Measurements from ENCODE around the gene ATP2B2.

The ATP2B2 gene

DNA sequence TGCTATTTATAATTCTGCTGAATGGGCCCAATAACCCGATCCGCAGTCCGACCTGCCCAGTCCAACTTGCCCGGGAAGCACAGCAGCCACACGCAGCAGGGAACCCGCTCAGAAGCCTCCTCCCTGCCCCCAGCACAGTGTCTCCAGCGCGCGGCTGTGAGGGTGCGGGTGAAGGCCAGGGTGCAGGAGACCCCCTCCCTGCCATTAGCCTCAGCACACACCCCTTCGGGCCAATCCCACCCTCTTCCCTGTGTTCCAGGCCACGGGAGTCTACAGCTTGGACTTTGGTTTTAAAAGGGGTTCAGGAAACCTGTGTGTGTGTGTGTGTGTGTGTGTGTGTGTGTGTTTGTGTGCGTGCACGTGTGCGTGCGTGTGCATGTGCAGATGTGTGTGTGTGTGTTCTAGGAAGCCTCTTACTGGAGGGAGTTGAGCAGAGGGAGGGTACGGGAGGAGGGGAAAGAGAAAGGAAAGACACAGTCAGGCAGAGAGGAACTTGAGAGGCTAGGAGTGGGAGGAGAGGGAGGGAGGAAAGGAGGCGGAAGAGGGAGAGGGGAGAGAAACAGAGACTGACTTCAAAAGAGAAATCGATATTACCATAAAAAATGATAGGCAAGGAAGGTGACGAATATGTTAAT, 34.2 kb downstream of the ATP2B2 start:
- in situ Hi-C loops (cut with MboI; ENCODE audit: low sequenced_read_pairs) = no loop called here

DNA sequence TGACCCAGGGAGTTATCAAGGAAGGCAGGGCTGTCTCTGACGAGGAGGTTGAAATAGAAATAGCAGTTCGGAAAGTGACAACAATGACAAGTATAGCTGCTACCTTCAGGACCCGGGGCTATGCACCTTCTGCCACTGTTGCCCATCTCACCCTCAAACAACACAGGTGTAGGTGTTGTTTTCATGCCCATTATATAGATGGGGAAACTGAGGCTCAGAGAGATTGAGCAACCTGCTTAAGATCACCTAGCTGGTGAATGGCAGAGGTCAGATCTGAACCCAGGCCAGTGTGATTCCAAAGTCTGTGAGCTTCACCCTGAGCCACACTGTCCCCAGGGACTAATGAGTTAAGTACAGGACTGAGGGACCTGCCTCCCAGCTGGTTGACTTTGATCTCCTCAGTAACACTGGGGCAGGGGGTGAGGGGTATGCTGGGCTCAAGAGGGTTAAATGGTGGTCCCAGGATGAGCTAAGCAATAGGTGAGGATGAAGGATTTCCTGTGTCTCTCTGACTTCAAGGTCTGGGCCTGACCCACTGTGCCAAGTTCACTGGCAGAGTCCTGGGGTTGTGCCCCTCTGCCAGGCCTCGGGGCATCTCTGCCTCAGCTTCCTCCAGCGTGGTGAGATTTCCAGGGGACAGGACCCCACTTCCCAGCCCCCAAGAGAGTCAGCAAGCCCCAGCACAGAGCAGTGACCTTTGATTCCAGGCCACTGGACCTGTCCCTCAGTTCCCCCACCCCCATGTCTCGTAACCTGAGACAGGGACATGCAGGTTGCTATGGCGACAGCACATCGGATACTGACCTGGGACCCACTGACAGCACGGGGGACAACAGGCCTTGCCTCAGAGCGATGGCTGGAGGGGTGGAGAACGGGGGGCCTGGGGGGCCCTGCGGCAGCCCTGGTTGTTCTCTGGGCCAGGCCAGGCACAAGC, 35.0 kb downstream of the ATP2B2 start:
- in situ Hi-C loops (cut with MboI; ENCODE audit: low sequenced_read_pairs) = no loop called here

DNA sequence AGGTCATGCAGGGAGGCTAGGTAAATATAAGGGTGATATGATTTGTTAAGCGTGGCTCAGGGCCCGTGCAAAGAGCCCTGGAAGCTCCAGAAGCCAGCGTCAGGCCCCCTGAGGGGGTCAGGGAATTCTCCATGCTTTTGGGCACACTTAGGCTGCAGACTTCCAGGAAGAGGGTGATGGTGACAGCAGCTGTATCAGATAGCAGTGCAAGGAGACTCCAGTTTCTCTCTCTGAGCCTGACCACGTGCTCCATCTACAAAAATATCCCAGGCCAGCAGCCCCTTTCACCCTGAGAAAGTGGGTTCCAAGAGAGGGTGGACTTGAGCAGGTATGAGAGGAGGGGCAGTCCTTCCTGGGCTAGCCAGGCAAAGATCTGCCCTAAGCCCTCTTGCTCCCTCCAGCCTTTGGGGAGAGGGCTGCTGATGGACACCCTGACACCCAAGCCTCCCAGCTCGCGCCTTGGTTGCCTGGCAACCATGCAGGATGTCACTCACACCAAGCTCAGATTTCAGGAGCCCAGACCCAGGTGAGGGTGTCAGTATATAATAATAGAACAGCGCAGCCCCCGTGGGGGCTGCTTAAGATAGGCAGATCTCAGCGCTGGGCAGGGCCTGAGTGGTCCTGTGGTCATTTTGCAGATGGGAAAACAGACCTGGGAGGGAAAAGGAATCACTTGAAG, 35.8 kb downstream of the ATP2B2 start:
- in situ Hi-C loops (cut with MboI; ENCODE audit: low sequenced_read_pairs) = no loop called here

DNA sequence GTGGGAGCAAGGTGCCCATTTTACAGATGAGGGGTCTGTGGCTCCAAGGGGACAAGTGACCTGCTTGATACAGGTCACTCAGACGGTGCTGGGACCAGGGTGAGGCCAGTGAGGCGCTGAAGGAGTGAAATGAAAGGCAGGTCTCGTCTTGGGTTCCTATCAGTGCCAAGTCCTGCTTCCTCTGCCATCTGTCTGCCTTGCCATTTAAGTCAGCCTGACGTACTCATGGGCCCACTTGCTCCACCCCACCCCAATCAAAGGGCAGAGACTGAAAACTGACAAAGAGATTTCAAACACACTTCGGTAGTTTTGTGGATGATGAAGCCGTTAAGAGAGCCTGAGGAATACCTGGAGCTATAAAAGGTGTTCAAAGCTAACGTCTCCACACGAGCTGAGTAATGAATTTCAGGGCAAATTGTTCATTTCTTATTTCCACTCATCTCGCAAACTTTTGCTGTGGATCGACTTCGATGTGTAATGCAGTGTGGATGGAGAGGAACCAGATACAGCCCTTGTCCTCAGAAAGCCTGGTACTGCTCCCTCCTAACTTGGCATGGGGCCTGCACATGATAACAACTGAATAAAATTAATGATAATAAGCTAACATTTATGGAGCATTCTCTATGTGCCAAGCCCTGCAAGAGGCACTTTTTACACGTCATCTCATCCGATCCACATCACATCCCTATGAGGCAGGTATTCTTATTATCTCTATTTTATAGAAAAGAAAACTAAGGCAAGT, 36.6 kb downstream of the ATP2B2 start:
- in situ Hi-C loops (cut with MboI; ENCODE audit: low sequenced_read_pairs) = no loop called here

DNA sequence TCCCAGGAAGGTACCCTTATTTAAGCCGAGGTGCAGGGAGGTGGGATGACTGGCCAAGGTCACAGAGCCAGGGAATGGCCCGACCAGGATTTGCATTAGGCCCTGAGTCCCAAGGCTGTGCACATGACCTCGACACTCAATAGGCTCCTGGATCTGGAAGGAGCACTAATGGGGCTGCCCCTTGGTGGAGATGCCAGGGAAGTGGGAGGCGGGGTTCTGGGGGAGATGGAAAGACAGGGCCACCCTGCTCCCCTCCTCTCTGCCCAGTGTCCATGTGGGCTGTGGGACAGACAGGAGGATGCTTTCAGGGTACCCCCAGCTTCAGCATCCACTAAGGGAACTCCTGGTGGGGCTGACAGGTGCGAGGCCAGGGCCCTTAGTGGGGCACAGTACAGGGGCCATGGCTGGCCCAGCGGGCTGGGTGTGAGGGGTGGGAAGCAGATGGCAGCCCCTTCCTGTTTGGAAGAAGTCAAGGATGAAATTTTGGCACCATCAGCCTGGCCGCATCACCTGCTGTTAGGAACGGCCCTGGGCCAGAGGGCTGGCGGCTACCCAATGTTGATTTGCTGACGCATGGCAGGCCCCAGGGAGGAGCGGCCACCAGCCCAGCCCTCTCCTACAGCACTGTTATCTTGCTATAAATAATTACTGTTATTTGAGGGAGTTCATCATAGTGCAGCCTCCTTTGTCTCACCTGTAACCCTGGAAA, 37.3 kb downstream of the ATP2B2 start:
- in situ Hi-C loops (cut with MboI; ENCODE audit: low sequenced_read_pairs) = no loop called here

DNA sequence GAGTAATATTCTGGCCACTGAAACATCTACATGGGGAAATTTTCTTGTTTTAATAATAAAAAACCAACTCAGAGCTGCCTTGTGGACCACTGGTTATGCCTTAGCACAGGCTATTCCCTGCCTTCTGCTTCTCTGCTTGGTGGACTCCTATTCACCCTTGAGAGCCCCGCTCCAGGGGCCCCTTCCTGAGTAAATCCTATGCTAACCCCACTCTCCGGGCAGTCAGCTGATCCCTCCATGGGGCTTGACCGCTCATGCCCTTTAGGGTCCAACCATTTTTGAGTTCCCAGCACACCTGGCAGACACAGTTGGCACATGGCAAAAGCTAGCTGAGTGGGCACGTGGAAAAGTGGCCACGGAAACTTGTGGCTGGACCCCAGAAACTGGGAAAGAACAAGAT, 38.2 kb downstream of the ATP2B2 start:
- in situ Hi-C loops (cut with MboI; ENCODE audit: low sequenced_read_pairs) = no loop called here

DNA sequence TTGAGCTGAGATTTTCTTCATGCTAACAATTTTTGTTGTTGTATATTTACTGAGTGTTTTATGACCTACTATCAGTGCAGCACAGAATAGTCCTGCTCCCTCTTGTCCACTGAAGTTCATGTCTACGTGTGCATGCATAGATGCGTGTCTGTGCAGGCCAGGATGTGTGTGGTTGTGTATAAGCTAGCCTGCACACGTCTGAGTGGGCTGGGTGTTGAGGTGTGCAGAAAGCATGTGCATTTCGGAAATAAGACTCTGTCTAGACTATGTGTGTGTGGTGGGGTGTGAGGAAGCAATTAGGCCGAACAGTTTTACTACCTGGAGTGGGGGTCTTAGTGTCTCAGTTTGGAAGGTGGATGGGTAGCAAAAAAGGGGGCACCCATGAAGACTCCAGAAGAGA, 39.2 kb downstream of the ATP2B2 start:
- in situ Hi-C loops (cut with MboI; ENCODE audit: low sequenced_read_pairs) = no loop called here

DNA sequence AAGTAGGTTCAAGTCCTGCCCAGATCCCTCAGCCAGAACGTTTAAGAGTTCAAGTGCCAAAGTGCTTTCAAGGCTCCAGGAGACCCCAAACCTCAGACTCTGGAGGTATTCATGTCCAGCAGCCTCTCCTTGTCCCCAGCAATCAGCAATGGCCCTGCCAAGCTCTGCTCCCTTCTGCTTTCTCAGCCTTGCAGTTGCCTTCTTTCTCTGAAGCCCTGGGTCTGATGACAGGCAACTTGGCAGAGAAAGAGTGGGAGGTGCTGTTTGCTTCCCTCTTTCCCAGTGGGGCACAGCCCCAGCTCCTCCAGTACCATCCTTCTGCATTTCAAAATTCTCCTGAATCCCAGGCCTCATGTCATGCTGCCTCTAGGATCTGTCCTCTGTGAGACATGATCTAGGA, 40.2 kb downstream of the ATP2B2 start:
- in situ Hi-C loops (cut with MboI; ENCODE audit: low sequenced_read_pairs) = no loop called here

DNA sequence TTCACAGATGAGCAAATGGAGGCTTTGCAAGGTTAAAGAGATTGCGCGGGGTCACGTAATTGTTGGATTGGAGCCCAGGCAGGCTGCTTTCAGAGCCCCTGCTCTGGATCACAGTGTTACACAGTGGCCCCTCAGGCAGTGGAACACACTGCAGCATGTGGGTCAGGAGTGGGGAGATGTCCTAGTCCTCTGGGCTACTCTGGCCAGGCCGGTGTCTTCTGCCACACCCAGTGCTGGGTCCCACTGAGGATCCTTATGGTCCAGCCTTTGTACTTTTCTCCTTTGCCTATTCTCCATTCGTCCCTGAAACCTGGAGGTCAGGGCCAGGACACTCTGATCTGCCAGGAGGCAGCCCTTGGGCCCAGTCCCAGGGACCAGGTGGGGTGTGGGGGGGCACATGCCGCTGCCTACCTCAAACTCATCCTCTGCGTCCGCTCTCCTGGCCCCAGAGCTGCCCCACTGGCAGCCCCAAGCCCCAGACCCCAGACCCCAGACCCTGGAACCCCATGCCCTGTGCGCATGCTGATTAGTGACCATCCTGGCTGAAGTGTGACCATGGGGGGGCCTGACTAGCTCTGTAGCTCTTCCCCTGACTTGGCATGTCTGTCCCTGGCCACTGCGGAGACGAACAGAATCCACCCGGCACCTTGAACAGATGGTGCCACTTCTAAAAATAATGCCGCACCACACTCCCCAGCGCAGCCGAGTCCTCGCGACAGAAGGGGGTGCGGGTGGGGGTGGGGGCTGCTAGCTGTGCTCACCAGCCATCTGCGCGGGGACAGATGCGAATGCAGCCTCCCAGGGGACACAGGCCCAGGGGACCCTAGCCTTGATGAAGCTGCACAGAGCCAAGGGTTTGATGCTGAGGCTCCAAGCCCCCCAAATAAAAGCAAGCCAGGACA, 41.6 kb downstream of the ATP2B2 start:
- in situ Hi-C loops (cut with MboI; ENCODE audit: low sequenced_read_pairs) = no loop called here

DNA sequence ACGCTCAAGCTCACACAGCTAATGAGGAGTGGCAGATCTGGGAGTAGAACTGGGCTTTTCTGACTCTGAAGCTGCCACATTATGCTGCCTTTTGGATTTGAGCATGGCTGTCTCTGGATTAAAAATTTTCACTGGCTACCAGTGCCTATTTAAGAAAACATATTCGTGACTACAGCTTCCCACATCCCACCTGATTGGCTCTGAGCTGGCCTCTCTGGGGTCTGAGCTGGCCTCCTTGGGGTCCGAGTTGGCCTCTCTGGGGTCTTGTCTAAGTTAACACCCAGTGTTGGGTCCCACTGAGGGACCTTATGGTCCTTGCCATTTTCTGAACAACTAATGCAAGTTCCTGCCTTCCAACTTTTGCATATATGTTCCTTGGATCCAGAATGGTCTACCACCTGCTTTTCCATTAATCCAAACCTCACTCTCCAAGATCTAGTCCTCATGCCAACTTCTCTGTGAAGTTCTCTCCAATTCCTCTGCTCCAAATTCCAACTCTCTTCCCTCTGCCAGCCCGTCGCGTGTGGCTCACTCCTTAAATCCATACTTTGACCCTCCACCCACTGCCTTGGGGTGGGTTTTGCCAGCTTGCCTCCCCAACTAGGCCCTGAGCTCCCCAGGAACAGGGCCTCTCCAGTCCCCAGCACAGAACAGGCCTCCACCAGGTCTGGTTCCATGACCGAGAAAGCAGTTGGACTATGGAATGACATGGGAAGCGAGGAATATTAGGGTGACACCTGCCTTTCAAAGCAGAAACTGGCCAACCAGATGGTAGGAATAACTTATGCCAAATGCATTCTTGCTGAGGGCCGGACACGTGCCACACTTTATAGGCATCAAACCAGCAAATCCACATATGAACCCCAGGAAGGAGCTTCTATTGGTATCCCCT, 42.5 kb downstream of the ATP2B2 start:
- in situ Hi-C loops (cut with MboI; ENCODE audit: low sequenced_read_pairs) = no loop called here

DNA sequence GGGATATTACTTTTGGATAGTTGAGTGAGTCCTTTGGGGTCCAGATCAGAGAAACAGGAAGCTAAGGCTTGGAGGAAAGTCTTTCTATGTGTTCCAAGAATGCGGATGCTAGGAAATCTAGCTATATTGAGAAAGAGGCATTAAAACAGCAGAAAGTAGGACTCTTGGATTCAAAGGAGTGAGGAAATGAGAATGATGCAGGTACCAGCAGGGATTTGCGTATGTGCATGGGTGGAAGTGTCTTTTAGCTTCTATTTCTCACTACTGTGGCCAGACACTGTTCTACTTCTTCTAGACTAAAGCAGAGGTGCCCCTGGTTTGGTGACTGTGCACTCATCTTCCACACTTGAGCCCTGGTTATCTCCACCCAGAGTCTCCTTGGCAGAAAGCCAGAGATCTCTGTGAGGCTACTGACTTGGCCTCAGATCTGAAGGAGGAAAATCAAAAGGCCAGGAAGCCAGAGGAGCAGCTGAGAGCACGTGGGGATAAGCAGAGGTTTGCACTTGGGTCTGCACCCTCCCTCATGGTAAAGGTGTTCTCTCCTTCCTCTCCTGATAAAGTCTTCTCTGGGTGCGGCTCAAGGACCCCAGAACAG, 44.3 kb downstream of the ATP2B2 start:
- in situ Hi-C loops (cut with MboI; ENCODE audit: low sequenced_read_pairs) = no loop called here

DNA sequence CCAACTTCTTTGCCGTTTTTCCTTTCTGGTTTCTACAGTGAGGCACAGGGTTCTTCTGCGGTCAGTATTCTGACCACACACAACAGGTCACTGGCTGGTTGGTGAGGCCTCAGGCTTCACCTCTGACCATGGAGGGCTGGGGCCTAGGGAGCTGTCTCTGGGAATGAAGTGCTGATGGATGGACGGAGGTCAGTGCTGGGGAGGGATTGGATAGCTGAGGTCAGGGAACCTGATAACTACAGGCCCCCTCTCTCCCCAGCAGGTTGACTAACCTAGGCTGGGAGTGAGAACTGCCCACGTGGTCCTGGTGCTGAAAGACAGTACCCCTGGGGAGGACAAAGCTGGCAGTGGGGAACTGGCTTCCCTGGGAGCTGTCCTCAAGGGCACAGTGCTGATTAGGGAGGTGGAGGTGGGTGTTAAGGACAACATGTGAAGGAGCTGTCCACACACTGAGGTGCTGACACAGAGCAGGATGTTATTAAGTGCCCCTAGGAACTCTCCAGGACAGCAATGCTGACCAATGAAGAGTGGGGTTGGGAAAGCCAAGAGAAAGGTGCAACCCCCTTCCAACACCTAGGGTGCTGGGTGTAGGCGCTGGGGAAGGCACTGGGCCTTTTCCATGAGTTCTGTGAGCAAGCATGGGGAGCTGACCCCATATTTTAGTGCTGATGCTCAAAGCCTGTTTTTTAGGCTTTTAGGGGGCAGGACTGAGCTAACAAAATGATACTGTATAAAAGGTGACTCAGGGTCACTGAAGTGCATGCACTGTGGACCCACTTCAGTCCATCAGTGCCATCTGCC, 45.2 kb downstream of the ATP2B2 start:
- in situ Hi-C loops (cut with MboI; ENCODE audit: low sequenced_read_pairs) = no loop called here

DNA sequence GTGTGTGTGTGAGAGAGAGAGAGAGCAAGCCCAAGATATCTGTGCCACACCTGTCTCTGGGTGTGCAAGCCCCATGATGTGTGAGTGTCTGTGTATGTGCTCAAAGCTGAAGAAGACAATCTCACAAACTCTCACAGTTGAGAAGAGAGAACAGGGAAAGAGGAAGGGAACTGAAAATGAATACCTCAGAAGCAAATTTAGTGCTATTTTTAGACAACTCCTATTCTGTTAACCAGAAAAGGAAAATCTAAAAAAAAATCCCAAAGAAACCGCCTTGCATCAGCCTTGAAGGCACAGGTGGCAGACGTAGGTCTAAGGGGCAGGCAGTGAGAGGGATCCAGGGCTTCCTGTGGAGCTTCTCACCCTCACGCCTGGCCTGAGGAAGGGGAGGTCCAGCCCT, 47.8 kb downstream of the ATP2B2 start:
- in situ Hi-C loops (cut with MboI; ENCODE audit: low sequenced_read_pairs) = no loop called here

DNA sequence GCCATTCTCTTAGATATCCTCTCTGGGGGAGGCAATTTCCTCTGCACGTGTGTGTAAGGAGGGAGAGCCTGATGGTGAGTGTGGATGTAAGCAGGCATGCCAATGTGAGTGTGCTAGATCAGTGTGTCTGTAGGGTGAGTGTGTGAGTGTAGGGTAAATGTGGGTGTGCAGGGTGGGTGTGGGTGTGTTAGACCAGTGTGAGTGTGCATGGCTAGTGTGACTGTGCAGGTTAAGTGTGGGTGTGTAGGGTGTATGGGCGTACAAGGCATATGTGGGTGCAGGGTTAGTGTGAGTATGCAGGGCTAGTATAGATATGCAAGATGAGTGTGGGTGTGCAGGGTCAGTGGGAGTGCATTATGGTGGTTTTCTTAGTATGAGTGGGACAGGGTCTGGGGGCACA, 48.4 kb downstream of the ATP2B2 start:
- in situ Hi-C loops (cut with MboI; ENCODE audit: low sequenced_read_pairs) = no loop called here

DNA sequence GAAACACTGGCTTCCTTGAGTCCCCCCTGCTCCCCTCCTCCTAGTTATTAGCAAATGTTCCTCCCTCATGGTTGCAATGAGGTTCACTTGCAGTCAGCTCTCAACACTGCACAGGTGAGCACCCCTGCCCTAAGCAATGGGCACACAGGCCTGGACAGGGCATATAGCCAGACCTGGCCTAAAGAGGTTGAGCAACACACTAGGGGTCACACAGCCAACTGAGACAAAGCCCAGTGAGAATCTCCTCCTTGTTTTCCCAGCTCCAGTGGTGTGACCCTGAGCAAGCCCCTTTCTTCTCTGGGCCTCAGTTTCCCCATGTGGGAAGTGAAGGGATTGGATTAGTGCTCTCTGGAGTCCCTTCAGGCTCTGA, 49.9 kb downstream of the ATP2B2 start:
- in situ Hi-C loops (cut with MboI; ENCODE audit: low sequenced_read_pairs) = no loop called here

DNA sequence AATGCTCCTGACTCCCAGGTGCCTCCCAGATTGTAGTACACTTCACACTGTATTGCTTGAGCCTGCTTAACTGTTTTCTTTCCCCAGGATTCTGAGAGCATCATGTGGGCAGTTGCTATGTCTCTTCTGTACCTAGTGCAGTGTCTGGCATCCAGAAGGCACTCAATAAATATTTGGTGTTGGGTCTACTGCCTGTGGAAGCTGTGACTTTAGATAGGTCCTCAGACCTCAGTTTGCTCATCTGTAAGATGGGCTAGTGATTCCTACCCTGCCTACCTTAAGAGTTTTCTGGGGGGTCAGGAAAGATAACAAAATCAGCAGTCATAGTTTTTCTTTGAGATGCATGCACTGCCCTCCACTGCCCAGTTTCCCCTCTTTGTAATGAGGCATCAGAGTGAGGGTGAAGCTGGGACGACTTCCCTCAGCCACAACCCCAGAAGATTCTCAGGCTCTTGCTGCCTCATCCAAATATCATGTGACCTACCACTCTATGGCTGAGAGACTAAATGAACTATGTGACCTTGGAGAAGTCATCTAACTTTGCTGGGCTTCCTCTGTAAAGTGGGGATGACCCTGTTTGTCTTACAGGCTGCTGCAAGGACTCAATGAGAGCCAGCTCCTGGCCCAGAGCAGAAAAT, 50.4 kb downstream of the ATP2B2 start:
- in situ Hi-C loops (cut with MboI; ENCODE audit: low sequenced_read_pairs) = no loop called here

Measured in hTERT RPE-1 (cell line).